CD14-positive monocyte (primary cell): ENCODE data around the gene KDF1. TPM values are rescaled to one million over a fixed set of nuclear protein-coding genes. Genes with fewer than 3 reads are reported as not detected.

Source experiments
- DNase-seq, 3 donors: peaks; one replicate each; pipeline ENCODE4 v3.0.0-alpha.2; 2011 to 2022
- H2AFZ ChIP-seq: 2 replicates; pipeline ENCODE4 v1.6.0; 2012; ENCODE audit warnings: mild to moderate bottlenecking, low read depth, low read length, inconsistent platforms; ENCODE audit not compliant: insufficient read depth, poor library complexity, severe bottlenecking
- H3K27ac ChIP-seq, 2 donors: 1 replicate in 1 of 2; 2 replicates in 1 of 2; pipeline ENCODE4 v1.5.1; 2012 to 2013; ENCODE audit warnings: low read length in 2 of 2, control low read depth in 1 of 2, inconsistent platforms in 1 of 2, low read depth in 1 of 2, mild to moderate bottlenecking in 1 of 2
- H3K27me3 ChIP-seq, 2 donors: one replicate each; pipeline versions ENCODE4 v1.6.0 to v1.6.1; 2011 to 2013; ENCODE audit warnings: low read length in 2 of 2; ENCODE audit not compliant: control insufficient read depth in 2 of 2, insufficient read depth in 2 of 2
- H3K36me3 ChIP-seq, 2 donors: replicated peaks in 1 of 2; 1 replicate in 1 of 2; 2 replicates in 1 of 2; pipeline versions ENCODE4 v1.5.1 to v1.6.1; 2012 to 2013; ENCODE audit warnings: low read length in 2 of 2, control low read depth in 1 of 2, inconsistent platforms in 1 of 2, mild to moderate bottlenecking in 1 of 2; ENCODE audit not compliant: insufficient read depth in 2 of 2, control insufficient read depth in 1 of 2
- H3K4me1 ChIP-seq, 2 donors: 1 replicate in 1 of 2; 2 replicates in 1 of 2; pipeline versions ENCODE4 v1.5.1 to v1.6.1; 2012 to 2013; ENCODE audit warnings: low read length in 2 of 2, control low read depth in 1 of 2, inconsistent platforms in 1 of 2, mild to moderate bottlenecking in 1 of 2, moderate library complexity in 1 of 2; ENCODE audit not compliant: insufficient read depth in 2 of 2, control insufficient read depth in 1 of 2
- H3K4me2 ChIP-seq: replicated peaks from 2 replicates; pipeline ENCODE3; 2012; ENCODE audit warnings: low read length, moderate library complexity, mild to moderate bottlenecking; ENCODE audit not compliant: poor library complexity, severe bottlenecking; ENCODE audit errors: extremely low read depth
- H3K4me3 ChIP-seq, 3 experiments: fragments of 200-600 bp in 1 of 3; sonication (generic) in 1 of 3; replicated peaks in 1 of 3; 1 replicate in 2 of 3; 2 replicates in 1 of 3; pipeline ENCODE4 v1.5.1; 2011 to 2013; ENCODE audit warnings: low read length in 3 of 3, mild to moderate bottlenecking in 3 of 3, control low read depth in 2 of 3, low read depth in 2 of 3, inconsistent platforms in 1 of 3, moderate library complexity in 1 of 3
- H3K79me2 ChIP-seq: 2 replicates; pipeline ENCODE4 v1.6.0; 2012; ENCODE audit warnings: mild to moderate bottlenecking, control low read depth, inconsistent platforms, low read length, moderate library complexity; ENCODE audit not compliant: insufficient read depth
- H3K9ac ChIP-seq: 2 replicates; pipeline ENCODE4 v1.6.0; 2017; ENCODE audit warnings: low read length, mild to moderate bottlenecking; ENCODE audit not compliant: insufficient read depth, poor library complexity, severe bottlenecking
- H3K9me3 ChIP-seq, 2 donors: replicated peaks in 1 of 2; 1 replicate in 1 of 2; 2 replicates in 1 of 2; pipeline versions ENCODE4 v1.5.1 to v1.6.1; 2012 to 2013; ENCODE audit warnings: low read length in 2 of 2, control low read depth in 1 of 2; ENCODE audit not compliant: control insufficient read depth in 1 of 2, insufficient read depth in 1 of 2
- H4K20me1 ChIP-seq: 2 replicates; pipeline ENCODE4 v1.6.0; 2012; ENCODE audit warnings: mild to moderate bottlenecking, low read length, control low read depth, moderate library complexity; ENCODE audit not compliant: insufficient read depth
- H3K27ac Mint-ChIP-seq, 7 donors: one replicate each; pipeline ENCODE4 v1.8.0; 2020; ENCODE audit warnings: mild to moderate bottlenecking in 7 of 7, mixed read lengths in 7 of 7, moderate library complexity in 6 of 7, inconsistent platforms in 2 of 7
- H3K27me3 Mint-ChIP-seq, 3 donors: one replicate each; pipeline ENCODE4 v1.8.0; 2021 to 2022; ENCODE audit warnings: low read depth in 3 of 3, mild to moderate bottlenecking in 3 of 3, mixed read lengths in 3 of 3, moderate library complexity in 3 of 3, inconsistent platforms in 1 of 3
- H3K36me3 Mint-ChIP-seq, 2 donors: one replicate each; pipeline ENCODE4 v1.8.0; 2020; ENCODE audit warnings: mixed read lengths in 2 of 2, inconsistent platforms in 1 of 2, mild to moderate bottlenecking in 1 of 2
- H3K4me1 Mint-ChIP-seq: one replicate; pipeline ENCODE4 v1.8.0; 2020; ENCODE audit warnings: mild to moderate bottlenecking, mixed read lengths
- H3K4me3 Mint-ChIP-seq, 2 donors: one replicate each; pipeline ENCODE4 v1.8.0; 2020; ENCODE audit warnings: mild to moderate bottlenecking in 2 of 2, mixed read lengths in 2 of 2, moderate library complexity in 1 of 2
- H3K9me3 Mint-ChIP-seq, 7 donors: one replicate each; pipeline ENCODE4 v1.8.0; 2020 to 2022; ENCODE audit warnings: mixed read lengths in 7 of 7, mild to moderate bottlenecking in 6 of 7, moderate library complexity in 6 of 7, inconsistent platforms in 2 of 7
- CTCF ChIP-seq: fragments of 200-600 bp; IDR thresholded peaks from one replicate; pipeline ENCODE4 v1.8.0; 2022; ENCODE audit warnings: antibody characterized with exemption, mild to moderate bottlenecking
- WGBS: methylation state at CpG from one replicate; pipeline ENCODE4 v1.1.5; 2013; ENCODE audit warnings: missing lambda C conversion rate; ENCODE audit not compliant: insufficient coverage; 5-methylcytosine and 5-hydroxymethylcytosine counted together
- intact Hi-C, 2 donors: fragments of 100-400 bp; cut with micrococcal nuclease; formaldehyde crosslinking; loops; one replicate each; pipeline versions ENCODE4 v1.15.0 to v1.15.1; 2023
- polyA plus RNA-seq, 3 donors: library from polyadenylated mRNA; depleted of rRNA in 1 of 3; unstranded in 2 of 3; stranded (reverse) in 1 of 3; fragments of 300-500 nt in 2 of 3; fragments of >200 nt in 1 of 3; fragmentation: Illumina TruSeq in 2 of 3; gene quantifications; 1 replicate in 2 of 3; 2 replicates in 1 of 3; pipeline ENCODE4 v1.2.3, GENCODE V29; 2012 to 2021

KDF1 gene
- polyA plus RNA-seq, 3 donors = not detected

DNA sequence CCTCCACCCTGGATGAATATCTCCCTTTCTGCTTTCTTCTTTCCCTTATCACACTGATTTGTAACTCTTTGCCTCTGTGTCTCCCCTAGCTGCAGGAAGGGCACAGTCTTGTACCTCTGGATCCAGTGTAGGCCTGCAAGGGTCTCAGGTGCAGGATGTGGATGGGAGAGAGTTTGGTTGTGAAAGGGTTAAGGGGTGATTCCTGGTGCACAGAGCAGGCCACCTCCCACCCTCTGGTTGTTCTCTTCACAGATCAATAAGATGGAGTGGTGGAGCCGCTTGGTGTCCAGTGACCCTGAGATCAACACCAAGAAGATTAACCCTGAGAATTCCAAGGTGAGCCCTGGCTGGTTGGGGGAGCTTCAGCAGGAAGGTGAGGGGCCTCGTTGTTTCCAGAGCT, 15.1 kb downstream of the KDF1 start:
- H3K27me3 ChIP-seq = no peaks in the 10 kb centered on the region
- peak overlapping the region in 1 of 7 donors; percentile 1 for H3K27ac Mint-ChIP-seq
- H3K9me3 ChIP-seq = no peaks in the 10 kb centered on the region
- no peak overlapping the region for H3K27ac ChIP-seq
- H3K4me2 ChIP-seq = no peak overlapping the region
- no peak for DNase-seq
- no peaks in the 10 kb centered on the region for H3K9me3 Mint-ChIP-seq
- no peaks in the 10 kb centered on the region for H3K79me2 ChIP-seq
- peaks cover 51 to 63% of the 10 kb centered on the region in 2 donors for H3K36me3 ChIP-seq
- TF ChIP-seq CTCF = no peak
- H3K27me3 Mint-ChIP-seq = no peaks in the 10 kb centered on the region
- no peaks in the 10 kb centered on the region for H4K20me1 ChIP-seq
- no peaks in the 10 kb centered on the region for H3K4me1 ChIP-seq
- no peak overlapping the region for H3K4me3 Mint-ChIP-seq
- H3K36me3 Mint-ChIP-seq = peaks cover 51 to 65% of the 10 kb centered on the region in 2 donors
- no peak overlapping the region for H2AFZ ChIP-seq
- WGBS = 92% methylated on average over 2 of the region's 2 CpGs
- intact Hi-C loops = no loop called here
- H3K9ac ChIP-seq = no peak overlapping the region
- H3K4me1 Mint-ChIP-seq = peaks cover 3% of the 10 kb centered on the region
- no peak overlapping the region for H3K4me3 ChIP-seq

DNA sequence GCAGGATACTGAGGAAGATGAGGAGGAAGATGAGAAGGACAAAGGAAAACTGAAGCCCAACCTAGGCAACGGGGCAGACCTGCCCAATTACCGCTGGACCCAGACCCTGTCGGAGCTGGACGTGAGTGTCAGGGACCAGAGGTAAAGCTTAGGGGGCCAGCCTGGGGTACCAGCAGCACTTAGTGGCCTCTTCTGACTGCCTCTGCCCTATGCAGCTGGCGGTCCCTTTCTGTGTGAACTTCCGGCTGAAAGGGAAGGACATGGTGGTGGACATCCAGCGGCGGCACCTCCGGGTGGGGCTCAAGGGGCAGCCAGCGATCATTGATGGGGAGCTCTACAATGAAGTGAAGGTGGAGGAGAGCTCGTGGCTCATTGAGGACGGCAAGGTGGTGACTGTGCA, 17.6 kb downstream of the KDF1 start:
- Histone ChIP-seq H3K27me3 (no peaks in the 10 kb centered on the region), H4K20me1 (peaks cover 5% of the 10 kb centered on the region), H3K4me1 (peaks cover 5 to 7% of the 10 kb centered on the region in 2 donors), H3K27ac (no peak overlapping the region), H3K36me3 (peaks cover 51 to 77% of the 10 kb centered on the region in 2 donors), H3K9me3 (no peaks in the 10 kb centered on the region), H3K4me2 (no peak overlapping the region), H2AFZ (no peak overlapping the region), H3K79me2 (peaks cover 7% of the 10 kb centered on the region), H3K9ac (no peak overlapping the region), H3K4me3 (no peak overlapping the region)
- no peak for DNase-seq
- WGBS = 96% methylated on average over 12 of the region's 12 CpGs
- intact Hi-C loops = no loop called here
- Mint-ChIP-seq H3K4me3 (no peak overlapping the region), H3K27ac (no peak overlapping the region), H3K36me3 (peaks cover 53 to 73% of the 10 kb centered on the region in 2 donors), H3K4me1 (peaks cover 11% of the 10 kb centered on the region), H3K9me3 (no peaks in the 10 kb centered on the region), H3K27me3 (no peaks in the 10 kb centered on the region)
- no peak for TF ChIP-seq CTCF
